Smooth muscle cell (in vitro differentiated cells): ENCODE results near the gene SMAP2. TPM values are rescaled to one million over a fixed set of nuclear protein-coding genes. Genes with fewer than 3 reads are reported as not detected.

Experiments used
- DNase-seq: peaks from one replicate; lab custom pipeline; 2025; ENCODE audit not compliant: unreplicated experiment; lab: John Stamatoyannopoulos, UW
- H2AFZ ChIP-seq: fragments of 200-600 bp; sonication (generic); 2 replicates; pipeline ENCODE4 v1.6.0; 2016; ENCODE audit warnings: antibody characterized with exemption, low read depth, mild to moderate bottlenecking
- H3F3A ChIP-seq: fragments of 200-600 bp; sonication (generic); 2 replicates; pipeline ENCODE4 v1.6.0; 2017; ENCODE audit warnings: antibody characterized with exemption, low read depth
- H3K27ac ChIP-seq: fragments of 200-600 bp; sonication (generic); 2 replicates; pipeline ENCODE4 v1.5.1; 2016; ENCODE audit warnings: low read depth, mild to moderate bottlenecking
- H3K27me3 ChIP-seq: fragments of 200-600 bp; sonication (generic); 2 replicates; pipeline ENCODE4 v1.6.1; 2016; ENCODE audit warnings: low read depth, mild to moderate bottlenecking
- H3K36me3 ChIP-seq: fragments of 200-600 bp; sonication (generic); 2 replicates; pipeline ENCODE4 v1.5.1; 2016; ENCODE audit warnings: low read depth
- H3K4me1 ChIP-seq: fragments of 200-600 bp; sonication (generic); 2 replicates; pipeline ENCODE4 v1.5.1; 2016; ENCODE audit warnings: low read depth
- H3K4me2 ChIP-seq: fragments of 200-600 bp; sonication (generic); 2 replicates; pipeline ENCODE4 v1.6.0; 2016; ENCODE audit warnings: mild to moderate bottlenecking
- H3K4me3 ChIP-seq: fragments of 200-600 bp; sonication (generic); 2 replicates; pipeline ENCODE4 v1.5.1; 2016; ENCODE audit warnings: mild to moderate bottlenecking
- H3K79me2 ChIP-seq: fragments of 200-600 bp; sonication (generic); 2 replicates; pipeline ENCODE4 v1.6.0; 2016; ENCODE audit warnings: low read depth, mild to moderate bottlenecking
- H3K9ac ChIP-seq: fragments of 200-600 bp; sonication (generic); 2 replicates; pipeline ENCODE4 v1.6.0; 2016; ENCODE audit warnings: low read depth
- H3K9me3 ChIP-seq: fragments of 200-600 bp; sonication (generic); replicated peaks from 2 replicates; pipeline ENCODE4 v1.5.1; 2016; ENCODE audit warnings: low read depth
- H4K20me1 ChIP-seq: fragments of 200-600 bp; sonication (generic); 2 replicates; pipeline ENCODE4 v1.6.0; 2016; ENCODE audit warnings: low read depth
- CTCF ChIP-seq: fragments of 200-600 bp; sonication (generic); IDR thresholded peaks from 2 replicates; pipeline ENCODE4 v1.5.1; 2017; ENCODE audit warnings: borderline replicate concordance, mild to moderate bottlenecking, antibody characterized with exemption; ENCODE audit not compliant: insufficient read depth, poor library complexity, severe bottlenecking
- WGBS: methylation state at CpG from one replicate; pipeline ENCODE4 v1.1.7; 2016; ENCODE audit warnings: low lambda C conversion rate; 5-methylcytosine and 5-hydroxymethylcytosine counted together
- polyA plus RNA-seq: library from polyadenylated mRNA; unstranded; fragments of >200 nt; fragmentation: Nextera tagmentation; extraction: Ambion mirVana; gene quantifications from 2 replicates; pipeline ENCODE4 v1.2.1, GENCODE V29; 2016
- total RNA-seq: library from RNA; depleted of rRNA; stranded (reverse); fragments of >200 nt; gene quantifications from 2 replicates; pipeline ENCODE4 v1.2.3, GENCODE V29; 2014

The SMAP2 gene
- total and polyA plus RNA-seq, 2 experiments from 2014 or later: 18.4 to 29.7 TPM

DNA sequence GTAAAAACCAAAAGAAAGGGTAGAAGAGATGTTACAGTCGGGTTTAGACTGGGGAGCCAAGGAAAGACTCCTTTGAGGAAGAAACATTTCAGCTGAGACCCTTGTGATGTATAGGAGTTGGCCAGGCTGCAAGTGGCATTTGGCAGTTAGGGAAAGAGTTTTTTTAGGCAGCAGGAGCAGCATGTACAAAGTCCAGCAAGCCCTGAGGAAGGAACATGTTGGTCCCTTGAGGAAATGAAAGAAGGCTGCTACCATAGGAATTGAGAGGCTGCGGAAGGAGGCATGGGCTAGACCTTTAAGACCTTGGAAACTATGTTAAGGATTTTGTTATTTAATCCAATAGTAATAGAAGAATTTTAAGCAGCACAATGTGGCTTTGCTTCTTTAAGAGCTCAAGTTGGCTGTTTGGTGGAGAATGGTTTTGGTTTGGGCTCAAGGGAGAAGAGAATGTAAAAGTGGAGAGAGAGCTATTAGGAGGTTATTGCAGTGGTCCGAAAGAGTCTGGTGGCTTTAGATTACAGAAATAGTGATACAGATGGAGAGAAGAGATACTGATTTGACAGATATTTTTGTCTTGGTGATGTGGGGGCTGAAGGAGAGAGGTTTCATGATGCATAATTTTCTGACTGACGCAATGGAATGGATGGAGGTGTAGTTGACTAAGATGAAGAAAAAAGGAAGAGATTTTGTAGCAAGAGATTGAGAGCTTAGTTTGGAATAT lies 26.6 kb downstream of the SMAP2 start:
- no peaks in the 10 kb centered on the region for H3F3A ChIP-seq
- peaks cover 57% of the 10 kb centered on the region for H3K79me2 ChIP-seq
- H3K36me3 ChIP-seq: no peaks in the 10 kb centered on the region
- no peak for DNase-seq
- H3K4me1 ChIP-seq: no peaks in the 10 kb centered on the region
- no peak overlapping the region for H3K4me3 ChIP-seq
- no peak overlapping the region for H3K4me2 ChIP-seq
- no peak overlapping the region for H3K9ac ChIP-seq
- no peak for TF ChIP-seq CTCF
- H3K27ac ChIP-seq: no peak overlapping the region
- H4K20me1 ChIP-seq: peaks cover 68% of the 10 kb centered on the region
- no peak overlapping the region for H2AFZ ChIP-seq
- no peaks in the 10 kb centered on the region for H3K9me3 ChIP-seq
- H3K27me3 ChIP-seq: no peaks in the 10 kb centered on the region
- WGBS: 95% methylated on average over 4 of the region's 4 CpGs

- Histone ChIP-seq H2AFZ (no peak overlapping the region), H3K36me3 (no peaks in the 10 kb centered on the region), H3K4me1 (no peaks in the 10 kb centered on the region), H3K79me2 (peaks cover 63% of the 10 kb centered on the region), H3K4me3 (no peak overlapping the region), H3K9ac (no peak overlapping the region), H4K20me1 (peaks cover 70% of the 10 kb centered on the region), H3K4me2 (no peak overlapping the region), H3K27me3 (no peaks in the 10 kb centered on the region), H3K9me3 (no peaks in the 10 kb centered on the region), H3K27ac (no peak overlapping the region), H3F3A (no peaks in the 10 kb centered on the region)
- DNase-seq: no peak
- 86% methylated on average over 7 of the region's 7 CpGs for WGBS
- no peak for TF ChIP-seq CTCF
Observed at GRCh38 chr1:40401473-40402201, 28.1 kb downstream of the SMAP2 start.

GRCh38 chr1:40404670-40405462 lies 31.3 kb downstream of the SMAP2 start:
- peak overlapping the region; percentile 25 for H3K4me3 ChIP-seq
- peak; percentile 87 for TF ChIP-seq CTCF
- no peak overlapping the region for H3K27ac ChIP-seq
- H3K9ac ChIP-seq: no peak overlapping the region
- no peaks in the 10 kb centered on the region for H3K36me3 ChIP-seq
- no peak for DNase-seq
- no peaks in the 10 kb centered on the region for H3K4me1 ChIP-seq
- no peaks in the 10 kb centered on the region for H3K9me3 ChIP-seq
- 61% methylated on average over 11 of the region's 11 CpGs for WGBS
- H2AFZ ChIP-seq: no peak overlapping the region
- H3F3A ChIP-seq: no peaks in the 10 kb centered on the region
- peaks cover 35% of the 10 kb centered on the region for H3K79me2 ChIP-seq
- H3K27me3 ChIP-seq: no peaks in the 10 kb centered on the region
- peak overlapping the region; percentile 56 for H3K4me2 ChIP-seq
- H4K20me1 ChIP-seq: peaks cover 45% of the 10 kb centered on the region
